ENCODE results near the gene CHIT1.

- TF ChIP-seq ZFP30 (CRISPR knock-in tag; IDR thresholded peaks at IDR 0.05), result no peak
- no peak for TF ChIP-seq OSR1 (CRISPR knock-in tag; IDR thresholded peaks at IDR 0.05)
- TF ChIP-seq CREB5 (CRISPR knock-in tag; IDR thresholded peaks at IDR 0.05; ENCODE audit: low read depth), result no peak
- no peak for TF ChIP-seq TSHZ2 (CRISPR knock-in tag; IDR thresholded peaks at IDR 0.05)
- no peak for TF ChIP-seq PATZ1 (CRISPR knock-in tag; IDR thresholded peaks at IDR 0.05; ENCODE audit: borderline replicate concordance)
- TF ChIP-seq CSDC2 (CRISPR knock-in tag; IDR thresholded peaks at IDR 0.05), result no peak
- no peak for TF ChIP-seq ZNF565 (CRISPR knock-in tag; conservative IDR thresholded peaks at IDR 0.05; ENCODE audit: low read depth)
- no peak for TF ChIP-seq ZFP3 (CRISPR knock-in tag; IDR thresholded peaks at IDR 0.05)
- TF ChIP-seq GLIS3 (CRISPR knock-in tag; IDR thresholded peaks at IDR 0.05), result no peak
- TF ChIP-seq BACH2 (CRISPR knock-in tag; IDR thresholded peaks at IDR 0.05; ENCODE audit: borderline replicate concordance), result no peak
Measured at GRCh38 chr1:203179667-203180005, 49.8 kb downstream of the CHIT1 start.
